SK-N-SH (cell line): Measurements from ENCODE around the gene ARG2.

Source experiments
- POLR2AphosphoS5 ChIP-seq: IDR thresholded peaks from 2 replicates; pipeline ENCODE4 v1.6.1; 2012; ENCODE audit warnings: low read depth, low read length
- RXRA ChIP-seq: IDR thresholded peaks from 2 replicates; pipeline ENCODE4 v1.4.0; 2012; ENCODE audit warnings: low read depth, mild to moderate bottlenecking, borderline replicate concordance
- TF ChIP-seq, protein P1 (sequence below): fragments of 200-600 bp; sonication (generic); IDR thresholded peaks from 2 replicates; pipeline ENCODE4 v1.6.1; 2017; ENCODE audit warnings: antibody characterized with exemption, mild to moderate bottlenecking, moderate library complexity

- no peak for TF ChIP-seq RXRA
- TF ChIP-seq POLR2AphosphoS5 = no peak
- TF ChIP-seq, protein P1, sequence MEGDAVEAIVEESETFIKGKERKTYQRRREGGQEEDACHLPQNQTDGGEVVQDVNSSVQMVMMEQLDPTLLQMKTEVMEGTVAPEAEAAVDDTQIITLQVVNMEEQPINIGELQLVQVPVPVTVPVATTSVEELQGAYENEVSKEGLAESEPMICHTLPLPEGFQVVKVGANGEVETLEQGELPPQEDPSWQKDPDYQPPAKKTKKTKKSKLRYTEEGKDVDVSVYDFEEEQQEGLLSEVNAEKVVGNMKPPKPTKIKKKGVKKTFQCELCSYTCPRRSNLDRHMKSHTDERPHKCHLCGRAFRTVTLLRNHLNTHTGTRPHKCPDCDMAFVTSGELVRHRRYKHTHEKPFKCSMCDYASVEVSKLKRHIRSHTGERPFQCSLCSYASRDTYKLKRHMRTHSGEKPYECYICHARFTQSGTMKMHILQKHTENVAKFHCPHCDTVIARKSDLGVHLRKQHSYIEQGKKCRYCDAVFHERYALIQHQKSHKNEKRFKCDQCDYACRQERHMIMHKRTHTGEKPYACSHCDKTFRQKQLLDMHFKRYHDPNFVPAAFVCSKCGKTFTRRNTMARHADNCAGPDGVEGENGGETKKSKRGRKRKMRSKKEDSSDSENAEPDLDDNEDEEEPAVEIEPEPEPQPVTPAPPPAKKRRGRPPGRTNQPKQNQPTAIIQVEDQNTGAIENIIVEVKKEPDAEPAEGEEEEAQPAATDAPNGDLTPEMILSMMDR = no peak
These were observed 3.0 kb downstream of the ARG2 start for GRCh38 chr14:67622675-67623074.
